Left forelimb (tissue), 1 donor: ENCODE measurements around the gene ZSCAN12.
"Not testable (repeated sequence)": the region's sequence is repeated elsewhere in the genome, so short reads cannot be mapped to it uniquely, and the experiment has no call there.

Experiments used
- DNase-seq: peaks from one replicate; pipeline ENCODE4 v3.0.0-alpha.2; 2018; ENCODE audit warnings: low spot score

The ZSCAN12 gene

DNA sequence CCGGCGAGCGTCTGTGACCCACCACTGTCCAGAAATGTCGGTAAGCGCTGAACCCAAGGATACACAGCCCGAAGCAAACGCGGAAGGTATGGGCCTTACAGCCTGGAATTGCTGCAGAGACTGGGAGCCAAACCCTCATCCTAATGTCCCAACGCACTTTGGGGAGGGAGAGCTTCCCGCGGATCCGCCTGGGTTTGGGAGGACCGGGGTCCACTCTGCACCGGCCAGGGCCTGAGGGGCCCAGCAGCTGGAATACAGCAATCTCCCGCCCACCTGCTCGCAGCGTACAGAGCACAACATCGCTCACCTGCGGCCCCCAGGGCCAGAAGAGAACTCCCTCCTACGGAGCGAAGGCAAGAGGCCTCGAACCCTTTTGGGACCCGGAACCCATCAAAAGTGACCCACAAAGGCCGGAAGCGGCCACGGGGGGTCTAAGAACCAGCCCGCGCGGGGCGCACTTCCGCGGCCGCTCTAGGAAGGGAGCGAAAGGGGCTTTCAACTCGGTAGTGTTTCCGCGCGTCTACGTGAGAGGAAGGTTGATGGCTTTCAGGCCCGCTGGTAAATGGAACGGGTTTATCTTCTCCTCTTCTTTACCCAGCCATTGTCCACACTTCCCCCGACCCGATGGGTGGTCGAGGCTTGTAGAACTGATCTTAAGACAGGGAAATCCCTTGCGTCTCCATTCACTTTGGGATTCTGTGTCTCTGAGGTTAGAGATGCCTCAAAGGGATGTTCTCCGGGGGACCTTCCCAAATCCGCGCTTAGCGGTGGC lies at the start of gene ZSCAN12:
TSS of gene ZSCAN12 (minus strand) at position 398 of the 772 bp plus-strand sequence. CDS start 1,342 bp downstream, outside the sequence.
- peak; percentile 88 for DNase-seq

DNA sequence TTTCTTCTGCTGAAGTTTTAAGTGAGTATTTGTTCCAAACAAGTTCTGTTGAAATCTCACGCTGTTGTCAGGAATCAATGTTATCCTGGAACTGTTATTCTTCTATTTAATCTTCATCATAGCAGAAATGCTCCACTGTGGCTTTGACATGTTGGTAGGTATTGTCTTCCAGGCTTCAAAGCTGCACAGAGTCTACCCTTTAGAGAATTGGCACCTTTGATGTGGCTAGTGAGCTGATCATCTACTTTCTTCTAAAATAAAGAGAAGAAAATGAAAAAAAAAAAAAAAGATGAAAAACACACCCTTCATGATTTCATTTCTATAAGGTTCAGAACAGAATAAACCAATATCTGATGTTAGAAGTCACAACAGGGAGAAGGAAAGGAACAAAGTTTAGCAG lies 49.5 kb upstream of the ZSCAN12 start:
- no peak for DNase-seq

DNA sequence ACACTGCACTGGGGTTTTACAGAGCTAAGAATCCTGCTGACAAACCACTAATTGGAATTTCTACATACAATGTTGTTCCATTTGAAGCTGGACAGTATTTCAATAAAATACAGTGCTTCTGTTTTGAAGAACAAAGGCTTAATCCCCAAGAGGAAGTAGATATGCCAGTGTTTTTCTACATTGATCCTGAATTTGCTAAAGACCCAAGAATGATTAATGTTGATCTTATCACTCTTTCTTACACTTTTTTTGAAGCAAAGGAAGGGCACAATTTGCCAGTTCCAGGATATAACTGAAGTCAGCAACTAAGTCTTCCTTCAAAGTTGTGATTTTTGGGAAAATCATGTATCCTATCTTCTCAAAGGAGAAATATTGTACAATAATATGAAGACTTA lies 48.0 kb upstream of the ZSCAN12 start:
- not testable (repeated sequence) for DNase-seq

DNA sequence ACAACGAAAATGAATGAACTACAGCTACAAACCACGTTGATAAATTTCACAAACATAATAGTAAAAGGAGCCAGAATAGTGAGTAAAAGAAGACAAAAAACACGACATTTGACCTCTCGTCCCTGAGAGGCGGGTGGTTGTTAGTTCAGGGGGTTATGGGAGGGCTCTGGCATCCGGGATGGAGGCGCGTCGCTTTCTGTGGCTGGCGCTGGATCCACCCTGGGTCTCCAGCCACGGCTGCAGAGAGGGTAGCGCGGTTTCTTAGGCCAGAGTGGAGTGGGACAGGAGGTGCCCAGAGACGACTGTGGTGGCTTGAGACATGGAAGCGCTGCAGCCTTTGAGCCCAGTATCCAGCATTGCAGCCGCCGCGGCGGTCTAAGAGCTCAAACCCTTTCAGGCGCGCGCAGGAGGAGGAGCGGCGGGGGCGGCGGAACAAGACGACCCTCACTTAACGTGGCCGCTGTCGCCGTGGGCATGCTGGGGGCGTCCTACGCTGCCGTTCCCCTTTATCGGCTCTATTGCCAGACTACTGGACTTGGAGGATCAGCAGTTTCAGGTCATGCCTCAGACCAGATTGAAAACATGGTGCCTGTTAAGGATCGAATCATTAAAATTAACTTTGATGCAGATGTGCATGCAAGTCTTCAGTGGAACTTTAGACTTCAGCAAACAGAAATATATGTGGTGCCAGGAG lies 47.4 kb upstream of the ZSCAN12 start:
- DNase-seq: peak; percentile 66

DNA sequence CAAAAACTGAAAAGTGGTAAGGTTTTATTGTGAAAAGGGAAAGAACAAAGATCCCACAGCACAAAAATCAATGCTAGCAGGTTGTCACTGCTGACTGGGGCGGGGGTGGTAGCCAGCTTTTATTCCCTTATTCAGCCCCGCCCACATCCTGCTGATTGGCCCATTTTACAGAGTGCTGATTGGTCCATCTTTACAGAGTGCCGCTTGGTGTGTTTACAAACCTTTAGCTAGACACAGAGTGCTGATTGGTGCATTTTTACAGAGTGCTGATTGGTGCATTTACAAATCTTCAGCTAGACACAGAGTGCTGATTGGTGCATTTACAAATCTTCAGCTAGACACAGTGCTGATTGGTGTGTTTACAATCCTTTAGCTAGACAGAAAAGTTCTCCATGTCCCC lies 45.2 kb upstream of the ZSCAN12 start:
- not testable (repeated sequence) for DNase-seq

DNA sequence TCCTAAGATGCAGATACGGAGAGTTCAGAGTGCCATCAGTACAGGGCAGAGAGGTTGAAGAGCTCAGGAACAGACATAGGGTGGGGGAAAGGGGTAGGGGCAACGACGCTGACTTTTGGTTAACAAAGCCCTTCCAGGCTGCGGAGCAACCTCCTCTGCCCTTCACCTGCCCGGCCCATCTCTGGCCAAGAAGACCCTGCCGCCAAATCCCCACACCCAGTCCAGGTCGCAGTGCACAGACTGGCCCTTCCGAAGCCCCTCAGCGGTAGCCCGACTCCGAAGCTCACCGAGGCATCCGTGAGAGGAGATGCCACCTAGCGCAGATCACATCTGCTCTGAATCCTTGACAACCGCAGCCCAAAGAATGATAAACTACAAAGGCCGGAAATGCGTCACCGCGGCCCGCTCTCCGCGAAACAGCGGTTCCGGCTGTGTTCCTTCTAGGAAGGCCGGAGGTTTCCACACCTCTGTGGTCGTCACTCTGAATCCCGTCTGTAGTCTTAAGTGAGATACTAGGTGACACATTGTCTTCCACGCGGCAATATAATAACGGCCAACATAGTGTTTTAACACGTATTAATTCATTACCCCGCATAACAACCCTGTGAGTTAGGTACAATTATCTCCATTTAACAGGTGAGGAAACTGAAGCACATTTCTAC lies 43.7 kb upstream of the ZSCAN12 start, which contains the start of gene ZSCAN23:
TSS of gene ZSCAN23 (minus strand) at position 380 of the 662 bp plus-strand sequence. CDS start 7,225 bp downstream, outside the sequence.
- peak; percentile 83 for DNase-seq

DNA sequence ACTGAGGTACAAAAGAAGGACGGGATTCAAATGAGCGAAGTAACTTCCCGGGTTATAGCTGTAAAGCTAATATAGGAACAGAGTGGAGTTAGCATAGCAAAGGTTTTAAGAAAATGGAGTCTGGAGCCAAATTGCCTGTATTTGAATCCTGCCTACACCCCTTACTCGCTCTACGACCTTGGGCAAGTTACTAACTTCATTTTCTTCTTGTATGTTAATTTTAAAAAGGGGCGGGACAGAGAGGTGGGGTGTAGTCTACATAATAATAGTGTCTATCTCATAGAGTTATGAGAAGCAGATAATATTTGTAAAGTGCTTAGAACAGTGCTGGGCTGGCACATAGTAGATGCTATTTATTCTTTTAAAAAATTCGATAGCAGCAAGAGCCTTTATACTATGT lies 43.0 kb upstream of the ZSCAN12 start:
- no peak for DNase-seq

DNA sequence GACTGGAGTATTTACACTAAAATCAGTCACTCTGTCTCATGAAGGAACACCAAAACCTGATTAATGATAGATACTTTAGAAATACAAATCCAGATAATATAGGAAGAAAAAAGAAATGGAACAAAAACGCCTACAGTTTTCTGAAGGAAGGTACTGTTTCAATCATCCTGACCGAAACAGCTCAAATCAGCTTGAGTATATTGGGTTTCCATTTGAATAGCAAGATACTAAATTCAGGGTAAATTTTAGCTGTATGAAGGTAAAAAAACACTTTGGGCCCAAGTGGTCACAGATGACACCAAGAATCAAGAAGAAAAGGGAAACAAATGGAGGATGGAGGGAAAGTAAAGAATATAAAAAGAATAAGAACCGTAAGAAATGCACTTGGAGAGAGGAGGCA lies 36.9 kb upstream of the ZSCAN12 start:
- DNase-seq: no peak

DNA sequence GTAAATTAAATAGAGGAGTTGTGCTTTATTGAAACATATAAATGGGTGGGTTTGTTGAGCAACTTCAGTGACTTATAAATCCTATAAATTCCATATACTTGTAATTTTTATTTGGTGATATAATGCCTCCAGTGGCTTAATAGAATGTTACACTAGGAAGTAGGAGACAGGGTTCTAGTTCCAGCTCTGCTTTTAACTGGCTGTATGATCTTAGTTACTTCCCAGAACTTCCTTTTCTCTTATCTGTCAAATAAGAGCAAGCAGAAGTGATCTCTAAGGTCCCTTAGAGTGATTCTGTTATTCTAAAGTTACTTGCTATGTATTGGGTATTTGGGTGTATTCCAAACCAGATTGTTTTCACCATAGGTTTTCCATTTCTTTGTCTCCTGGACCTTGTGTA lies 33.6 kb upstream of the ZSCAN12 start:
- no peak for DNase-seq

DNA sequence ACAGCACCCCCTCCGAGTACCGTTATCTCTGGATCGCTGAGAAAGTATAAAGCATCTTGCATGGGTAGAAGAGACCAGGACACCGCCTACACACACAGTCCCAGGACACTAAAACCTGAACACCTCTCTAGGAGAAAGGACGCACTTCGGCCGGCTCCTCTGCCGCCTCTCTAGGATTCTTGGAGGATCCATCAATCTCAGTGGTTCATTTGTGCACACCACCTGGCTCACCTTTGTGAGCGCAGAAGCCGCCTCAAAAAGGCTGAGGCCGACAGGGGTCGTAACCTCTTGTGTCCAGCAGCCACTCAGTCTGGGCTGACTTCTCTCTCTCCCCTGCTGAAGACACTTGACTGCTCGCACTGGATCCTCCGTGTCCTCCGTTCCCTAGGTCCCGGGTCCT lies 30.2 kb upstream of the ZSCAN12 start:
- DNase-seq: no peak

DNA sequence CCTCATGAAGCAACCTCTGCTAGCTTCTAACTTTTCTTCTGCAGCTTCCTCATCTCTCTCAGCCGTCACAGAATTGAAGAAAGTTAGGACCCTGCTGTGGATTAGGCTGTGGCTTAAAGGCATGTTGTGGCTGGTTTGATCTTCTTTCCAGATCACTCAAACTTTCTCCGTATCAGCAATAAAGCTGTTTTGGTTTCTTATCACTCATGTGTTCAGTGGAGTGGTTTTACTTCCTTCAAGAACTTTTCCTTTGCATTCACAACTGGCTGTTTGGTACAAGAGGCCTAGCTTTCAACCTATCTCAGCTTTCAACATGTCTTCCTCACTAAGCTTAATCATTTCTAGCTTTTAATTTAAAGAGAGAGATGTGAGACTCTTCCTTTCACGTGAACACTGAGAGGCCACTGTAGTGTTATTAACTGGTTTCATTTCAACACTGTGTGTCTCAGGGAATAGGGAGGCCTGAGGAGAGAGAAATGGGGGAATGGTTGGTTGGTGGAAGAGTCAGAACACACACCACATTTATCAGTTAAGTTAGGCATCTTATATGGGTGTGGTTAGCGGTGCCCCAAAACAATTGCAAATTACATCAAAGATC lies 26.5 kb upstream of the ZSCAN12 start:
- DNase-seq: no peak

DNA sequence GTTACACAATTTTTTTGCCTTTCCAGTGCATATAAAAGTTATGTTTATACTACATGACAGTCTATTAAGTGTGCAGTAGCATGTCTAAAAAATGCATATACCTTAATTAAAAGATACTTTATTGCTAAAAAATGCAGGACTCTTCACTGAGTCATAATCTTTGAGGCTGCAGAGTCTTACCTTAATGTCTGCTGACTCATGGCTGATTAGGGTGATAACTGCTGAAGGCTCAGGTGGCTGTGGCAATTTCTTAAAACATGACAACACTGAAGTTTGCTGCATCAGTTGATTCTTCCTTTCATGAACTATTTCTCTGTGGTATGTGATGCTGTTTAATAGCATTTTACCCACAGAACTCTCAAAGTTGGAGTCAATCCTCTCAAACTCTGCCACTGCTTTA lies 24.6 kb upstream of the ZSCAN12 start:
- no peak for DNase-seq

DNA sequence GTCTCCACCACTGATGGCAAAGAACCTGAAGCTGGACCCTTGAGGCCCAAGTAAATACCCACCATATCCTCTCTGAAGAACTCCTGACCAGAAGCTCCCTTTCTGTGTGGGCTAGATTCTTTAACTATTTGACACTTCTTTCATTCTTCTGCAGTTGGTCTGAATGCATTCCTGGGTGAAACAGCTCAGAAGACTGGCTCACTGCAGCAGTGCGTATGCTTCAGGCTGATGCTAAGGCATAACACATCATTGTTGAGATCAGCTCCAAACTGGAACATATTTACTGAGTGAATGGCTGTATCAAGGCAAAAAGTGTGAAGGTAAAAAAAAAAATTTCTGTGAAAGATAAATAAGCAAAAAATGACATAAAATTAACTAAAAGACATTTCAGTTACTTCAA lies 24.0 kb upstream of the ZSCAN12 start:
- DNase-seq: no peak

DNA sequence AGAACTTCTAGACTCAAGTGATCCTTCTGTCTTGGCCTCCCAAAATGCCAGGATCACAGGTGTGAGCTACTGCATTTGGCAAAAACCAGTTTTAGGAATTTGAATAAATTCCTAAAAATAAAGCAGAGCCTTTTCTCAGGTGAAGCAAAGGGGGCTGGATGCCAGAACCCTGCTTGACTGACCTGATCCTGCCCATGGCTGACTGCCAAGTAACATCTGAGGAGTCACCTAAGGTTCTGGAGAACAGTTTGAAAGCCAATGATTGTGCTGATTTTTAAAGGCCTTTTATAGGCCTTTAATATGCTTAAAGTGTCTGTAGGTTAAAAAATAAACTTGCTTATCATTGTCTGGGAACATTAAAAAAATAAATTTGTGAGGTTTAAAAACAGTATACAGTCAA lies 14.1 kb upstream of the ZSCAN12 start:
- DNase-seq: no peak

DNA sequence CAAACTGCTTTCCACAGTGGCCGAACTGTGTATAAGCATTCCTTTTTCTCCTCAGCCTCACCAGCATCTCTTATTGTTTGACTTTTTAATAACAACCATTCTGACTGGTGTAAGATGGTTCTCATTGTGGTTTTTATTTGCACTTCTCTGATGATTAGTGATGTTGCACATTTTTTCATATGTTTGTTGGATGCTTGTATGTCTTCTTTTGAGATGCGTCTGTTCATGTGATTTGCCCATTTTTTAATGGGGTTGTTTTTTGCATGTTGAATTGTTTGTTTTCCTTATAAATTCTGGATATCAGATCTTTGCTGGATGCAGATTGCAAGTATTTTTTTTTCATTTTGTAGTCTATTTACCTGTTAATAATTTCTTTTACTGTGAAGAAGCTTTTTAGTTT lies 11.2 kb upstream of the ZSCAN12 start:
- no peak for DNase-seq

DNA sequence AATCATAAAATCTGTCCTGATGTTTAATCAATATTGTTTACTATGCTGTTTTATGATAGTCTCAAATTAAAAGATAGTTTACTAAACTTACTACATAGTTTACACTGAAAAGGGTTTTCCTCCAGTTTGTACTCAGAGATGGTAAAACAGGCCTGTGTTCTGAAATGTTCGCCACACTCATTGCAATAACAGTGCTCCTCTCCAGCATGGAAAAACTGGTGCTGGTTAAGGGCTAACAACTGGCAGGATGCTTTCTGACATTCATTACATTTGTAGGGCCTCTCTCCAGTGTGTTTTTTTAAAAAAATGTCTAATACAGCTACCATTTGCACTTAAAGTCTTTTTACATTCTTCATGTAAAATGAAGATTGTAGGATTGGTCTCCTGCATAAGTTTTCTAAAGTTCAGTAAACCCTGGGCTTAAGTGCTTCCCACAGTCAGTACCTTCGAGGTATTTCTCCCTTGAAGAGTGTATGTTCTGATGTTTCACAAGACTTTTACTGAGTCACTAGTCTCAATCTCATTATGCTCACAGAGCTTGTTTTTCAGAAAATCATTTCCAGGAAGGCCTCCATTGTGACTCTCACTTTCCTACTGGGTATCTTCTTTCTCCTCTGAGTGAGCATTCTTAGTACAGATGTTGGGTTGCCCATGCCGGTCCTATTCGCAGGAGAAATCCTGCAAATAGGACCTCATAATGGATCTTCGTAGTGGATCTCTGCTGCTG lies 8.7 kb upstream of the ZSCAN12 start:
- DNase-seq: no peak

DNA sequence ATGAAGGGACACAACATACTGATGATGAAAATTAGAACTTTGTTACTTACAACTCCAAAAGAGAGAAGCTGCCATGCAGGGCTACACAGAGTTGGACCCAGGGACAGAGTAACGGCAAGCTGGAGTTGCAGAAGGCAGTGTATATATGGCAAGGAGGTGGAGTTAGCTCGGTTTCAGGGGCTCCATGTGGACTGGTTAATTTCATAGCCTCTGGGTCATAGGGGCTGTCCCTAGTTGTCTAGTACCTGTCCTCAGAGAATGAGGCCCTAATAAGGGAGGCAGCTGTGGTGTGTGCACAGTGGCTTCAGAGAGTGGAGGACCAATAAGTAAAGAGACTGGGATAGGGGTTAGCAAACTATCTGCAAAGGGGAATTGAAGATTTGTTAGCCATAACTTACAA lies 7.9 kb upstream of the ZSCAN12 start:
- no peak for DNase-seq

DNA sequence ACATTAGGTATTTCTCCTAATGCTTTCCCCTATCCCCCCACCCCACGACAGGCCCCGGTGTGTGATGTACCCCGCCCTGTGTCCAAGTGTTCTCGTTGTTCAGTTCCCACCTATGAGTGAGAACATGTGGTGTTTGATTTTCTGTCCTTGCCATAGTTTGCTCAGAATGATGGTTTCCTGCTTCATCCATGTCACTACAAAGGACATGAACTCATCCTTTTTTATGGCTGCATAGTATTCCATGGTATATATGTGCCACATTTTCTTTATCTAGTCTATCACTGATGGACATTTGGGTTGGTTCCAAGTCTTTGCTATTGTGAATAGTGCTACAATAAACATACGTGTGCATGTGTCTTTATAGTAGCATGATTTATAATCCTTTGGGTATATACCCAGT lies 4.4 kb upstream of the ZSCAN12 start:
- DNase-seq: not testable (repeated sequence)

DNA sequence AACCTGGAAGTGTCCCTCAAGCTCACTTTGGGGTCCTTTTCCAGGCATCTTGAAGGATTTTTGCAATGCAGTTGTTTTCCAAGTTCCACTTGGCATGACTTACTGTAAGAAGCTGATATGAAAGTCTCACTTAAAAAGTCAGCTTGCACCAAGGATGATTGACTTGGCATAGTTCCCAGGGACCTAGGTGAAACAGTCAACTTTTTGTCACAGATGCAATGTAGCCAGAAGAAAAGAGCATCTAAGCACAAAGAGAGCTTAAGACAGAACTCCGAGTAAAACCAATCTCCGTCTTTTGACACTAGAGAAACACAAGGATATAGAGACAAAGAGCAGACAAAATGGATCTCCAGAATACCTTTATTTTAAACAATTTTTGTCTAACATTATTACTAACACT lies 2.6 kb upstream of the ZSCAN12 start:
- no peak for DNase-seq

DNA sequence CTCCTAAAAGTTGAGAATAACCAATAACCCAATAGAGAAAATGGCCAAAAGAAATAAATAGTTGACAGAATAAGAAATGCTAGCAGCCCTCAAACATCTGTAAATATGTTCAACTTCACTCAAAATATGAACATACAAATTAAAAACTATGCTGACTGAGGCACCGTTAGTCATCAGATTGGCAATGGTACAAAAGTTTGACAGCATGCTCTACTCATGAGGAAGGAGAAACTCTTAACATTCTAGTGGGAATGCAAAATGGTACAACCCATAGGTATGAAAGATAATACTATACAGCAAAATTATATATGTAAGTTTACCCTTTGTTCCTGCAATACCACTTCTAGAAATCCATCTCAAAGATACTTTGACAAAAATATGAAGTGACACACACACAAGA lies 1.6 kb upstream of the ZSCAN12 start:
- DNase-seq: no peak

DNA sequence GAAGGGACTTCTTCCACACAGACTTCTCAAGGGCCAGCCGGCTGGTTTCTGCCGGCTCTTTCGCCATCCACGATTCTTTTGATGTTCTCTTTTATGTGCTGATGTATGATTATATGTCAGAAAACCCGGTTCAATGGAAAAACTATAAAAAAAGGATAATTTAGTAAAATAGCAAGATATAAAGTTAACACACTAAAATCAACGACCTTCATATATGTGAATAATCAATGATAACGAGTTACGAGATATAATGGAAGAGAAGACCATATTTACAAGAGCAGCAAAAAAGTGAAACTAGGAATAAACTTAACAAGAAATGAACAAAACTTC lies 540 bp upstream of the ZSCAN12 start:
- DNase-seq: no peak

DNA sequence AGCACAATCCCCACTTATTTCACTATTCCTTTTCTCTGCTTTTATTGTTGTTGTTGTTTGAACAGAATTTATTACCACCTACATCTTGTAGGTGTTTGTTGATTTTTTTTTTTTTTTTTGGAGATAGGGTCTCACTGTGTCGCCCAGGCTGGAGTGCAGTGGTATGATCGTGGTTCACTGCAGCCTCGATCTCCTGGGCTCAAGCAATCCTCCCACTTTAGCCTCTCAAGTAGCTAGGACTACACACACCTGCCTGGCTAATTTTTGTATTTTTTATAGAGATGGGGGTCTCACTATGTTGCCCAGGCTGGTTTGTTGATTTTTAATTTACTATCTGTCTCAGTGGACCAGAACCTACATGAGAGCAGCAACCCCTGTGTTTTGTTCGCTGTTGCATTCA lies 3.6 kb downstream of the ZSCAN12 start:
- DNase-seq: no peak
